HG02571 (cell line): Measurements from ENCODE around the gene STIM1.
"Not testable (repeated sequence)": the region's sequence is repeated elsewhere in the genome, so short reads cannot be mapped to it uniquely, and the experiment has no call there.

Experiments used
- ATAC-seq: cut with Tn5 transposase; IDR thresholded peaks from one replicate; pipeline ENCODE4 v1.9.1; 2021; ENCODE audit warnings: mild to moderate bottlenecking, moderate library complexity; ENCODE audit not compliant: unreplicated experiment

The STIM1 gene

DNA sequence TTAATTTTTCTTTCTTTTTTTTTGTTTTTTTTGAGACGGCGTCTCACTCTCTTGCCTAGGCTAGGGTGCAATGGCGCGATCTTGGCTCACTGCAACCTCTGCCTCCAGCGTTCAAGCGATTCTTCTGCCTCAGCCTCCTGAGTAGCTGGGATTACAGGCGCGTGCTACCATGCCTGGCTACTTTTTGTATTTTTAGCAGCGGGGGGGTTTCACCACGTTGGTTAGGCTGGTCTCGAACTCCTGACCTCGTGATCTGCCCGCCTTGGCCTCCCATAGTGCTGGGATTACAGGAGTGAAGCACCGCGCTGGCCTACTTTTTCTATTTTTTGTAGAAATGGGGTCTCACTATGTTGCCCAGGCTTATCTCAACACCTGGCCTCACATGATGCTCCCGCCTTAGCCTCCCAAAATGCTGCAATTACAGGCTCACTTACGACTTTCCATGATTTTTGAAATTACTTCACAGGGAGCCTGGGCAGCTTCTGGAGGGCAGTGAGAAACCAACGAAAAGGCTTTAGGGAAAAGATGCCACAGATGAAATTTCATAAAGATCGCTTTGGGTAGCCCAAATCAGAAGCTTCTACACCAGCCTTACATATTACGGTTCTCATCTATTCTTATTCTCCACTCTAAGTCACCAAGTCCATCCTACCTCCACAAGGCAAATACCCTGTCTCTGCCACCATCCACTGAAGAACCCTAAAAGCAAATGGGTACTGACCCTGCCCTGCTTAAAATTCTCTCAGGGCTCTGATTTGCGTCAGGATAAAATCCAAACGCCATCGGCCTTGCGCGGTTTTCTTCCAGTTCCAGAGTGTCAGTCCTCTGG is 238.3 kb downstream of the STIM1 start:
- ATAC-seq = peak; percentile 2

DNA sequence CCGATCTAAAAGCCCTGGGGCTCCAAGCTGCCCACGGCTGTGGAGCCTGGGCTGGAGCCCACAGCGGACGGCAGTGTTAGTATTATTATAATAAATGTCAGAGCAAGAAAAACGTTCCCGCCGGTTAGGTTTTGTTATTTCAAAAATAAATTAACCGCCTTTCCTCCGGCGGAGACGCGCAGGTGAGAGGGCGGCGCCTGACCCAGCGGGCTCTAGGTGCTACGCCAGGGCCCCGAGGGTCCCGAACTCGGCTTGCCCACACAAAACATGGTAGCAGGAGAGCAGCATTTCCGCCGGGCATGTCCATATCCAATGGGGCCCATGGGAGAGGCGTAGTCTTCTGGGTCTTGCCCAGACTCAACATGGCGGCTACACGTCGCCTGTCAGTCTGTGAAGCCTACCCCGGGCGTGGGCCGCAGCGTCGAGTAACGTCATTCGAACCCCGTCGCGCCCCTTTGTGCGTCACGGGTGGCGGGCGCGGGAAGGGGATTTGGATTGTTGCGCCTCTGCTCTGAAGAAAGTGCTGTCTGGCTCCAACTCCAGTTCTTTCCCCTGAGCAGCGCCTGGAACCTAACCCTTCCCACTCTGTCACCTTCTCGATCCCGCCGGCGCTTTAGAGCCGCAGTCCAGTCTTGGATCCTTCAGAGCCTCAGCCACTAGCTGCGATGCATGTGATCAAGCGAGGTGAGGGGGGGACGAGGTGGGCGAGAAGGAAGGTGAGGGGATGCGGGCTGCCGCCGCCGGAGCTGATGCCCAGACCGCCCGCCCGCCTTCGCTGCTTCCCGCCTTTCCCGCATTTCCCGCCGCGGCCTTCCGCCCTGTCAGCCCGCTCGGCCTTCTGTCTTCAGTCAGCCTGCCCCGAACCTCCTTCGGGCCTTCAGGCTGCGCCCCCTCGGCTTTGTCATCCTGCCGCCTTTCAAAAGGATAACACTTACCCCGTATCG is 239.2 kb downstream of the STIM1 start, which contains the start of gene RRM1:
RRM1 (plus strand) TSS at position 452 of the 944 bp plus-strand sequence; CDS start at position 666, 214 bp downstream.
- ATAC-seq = peak; percentile 92

DNA sequence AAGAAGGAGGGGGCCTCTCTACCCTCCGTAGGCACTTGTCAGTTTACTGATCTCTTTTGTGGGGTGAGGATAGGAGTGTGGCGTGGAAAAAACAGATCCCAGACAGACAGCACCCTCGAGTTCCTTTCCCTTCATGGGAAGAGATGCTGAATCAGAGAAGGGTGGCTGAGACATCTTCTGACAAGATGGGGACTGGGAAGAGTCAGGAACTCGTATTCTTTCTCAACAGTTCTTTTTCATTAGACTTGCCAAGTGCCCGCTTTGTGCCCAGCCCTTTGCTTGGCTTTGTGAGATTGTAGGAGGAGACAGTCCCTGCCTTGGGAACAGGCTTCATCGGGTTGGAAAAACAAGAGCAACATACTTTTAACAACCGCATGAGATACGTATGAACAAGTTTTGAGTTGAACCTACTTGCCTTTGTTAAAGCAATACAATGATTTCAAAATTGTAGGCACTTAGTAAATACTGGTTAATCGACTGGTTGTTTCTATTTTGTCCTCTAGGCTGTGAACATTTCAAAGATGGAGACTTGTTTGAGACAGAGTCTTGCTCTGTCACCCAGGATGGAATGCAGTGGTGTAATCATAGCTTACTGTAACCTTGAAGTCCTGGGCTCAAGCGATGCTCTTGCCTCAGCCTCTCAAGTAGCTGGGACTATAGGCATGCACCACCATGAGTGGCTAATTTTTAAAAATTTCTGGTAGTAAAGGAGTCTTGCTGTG is 240.2 kb downstream of the STIM1 start:
- ATAC-seq = no peak

DNA sequence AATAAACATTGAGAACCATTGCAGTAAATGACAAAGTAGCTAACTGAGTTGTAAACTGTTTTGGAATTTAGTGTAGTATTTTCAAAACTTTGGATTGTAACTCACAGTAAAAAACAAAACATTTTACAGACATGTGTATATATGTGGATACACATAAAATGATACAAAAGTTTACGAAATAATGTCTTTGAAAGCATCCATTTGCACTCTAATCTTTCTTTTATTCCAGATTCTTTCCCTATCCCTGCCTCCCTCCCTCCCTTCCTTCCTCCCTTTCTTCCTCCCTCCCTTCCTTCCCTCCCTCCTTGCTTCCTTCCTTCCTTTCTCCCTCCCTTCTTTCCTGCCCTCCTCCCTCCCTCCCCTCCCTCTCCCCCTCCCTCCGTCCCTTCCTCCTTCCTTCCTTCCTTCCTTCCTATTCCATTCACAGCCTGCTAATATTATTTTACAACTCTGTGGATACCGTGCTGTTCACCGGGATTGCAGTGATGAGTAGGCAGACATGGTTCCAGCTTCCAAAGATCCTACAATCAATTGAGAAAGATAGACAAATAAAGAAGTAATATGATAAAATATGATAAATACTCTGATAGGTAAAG is 242.7 kb downstream of the STIM1 start:
- no peak for ATAC-seq

DNA sequence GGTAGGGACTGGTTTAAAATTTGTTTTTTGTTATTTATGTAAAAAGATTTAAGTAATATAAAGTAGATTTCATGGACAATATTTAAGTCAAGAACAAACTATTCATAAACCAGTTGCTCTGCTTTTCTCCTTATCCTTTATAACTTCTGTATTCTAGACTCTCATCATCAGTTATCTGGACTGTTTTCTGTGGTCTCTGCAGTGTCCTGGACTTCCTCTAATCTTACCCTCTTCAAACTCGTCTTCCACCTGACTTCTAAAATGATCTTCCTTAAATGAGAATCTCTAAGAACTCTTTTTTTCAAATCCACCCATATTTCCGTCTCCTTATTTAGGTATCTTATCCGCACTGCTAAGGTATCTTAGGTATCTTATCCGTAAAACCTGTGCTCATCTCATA is 247.2 kb downstream of the STIM1 start:
- ATAC-seq = no peak

DNA sequence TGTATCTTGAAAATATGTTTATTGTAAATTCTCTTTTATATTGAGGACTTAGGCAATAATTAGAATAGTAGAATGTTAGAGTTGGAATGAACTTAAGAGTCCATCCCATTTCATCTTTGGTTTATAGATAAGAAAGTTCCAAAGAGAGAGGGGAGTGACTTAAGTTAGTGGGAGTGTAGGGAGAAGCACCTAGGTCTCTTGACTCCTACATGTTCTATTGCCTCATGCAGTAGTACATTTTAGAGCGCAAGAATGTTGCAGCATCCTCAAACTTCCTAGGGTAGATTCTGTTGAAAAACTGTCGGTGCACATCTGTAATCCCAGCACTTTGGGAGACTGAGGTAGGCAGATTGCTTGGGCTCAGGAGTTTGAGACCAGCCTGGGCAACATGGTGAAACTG is 247.8 kb downstream of the STIM1 start:
- no peak for ATAC-seq

DNA sequence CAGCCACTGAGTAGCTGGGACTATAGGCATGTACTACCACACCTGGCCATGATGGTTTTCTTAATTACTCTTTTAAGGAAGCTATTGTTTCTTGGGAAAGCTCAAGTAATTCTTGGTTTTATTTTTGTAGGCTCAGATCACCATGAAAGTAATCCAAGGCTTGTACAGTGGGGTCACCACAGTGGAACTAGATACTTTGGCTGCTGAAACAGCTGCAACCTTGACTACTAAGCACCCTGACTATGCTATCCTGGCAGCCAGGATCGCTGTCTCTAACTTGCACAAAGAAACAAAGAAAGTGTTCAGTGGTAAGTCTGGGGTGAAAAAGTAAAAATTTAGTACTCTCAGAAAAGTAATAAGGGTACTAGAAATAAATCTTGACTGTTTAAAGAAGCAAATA is 250.5 kb downstream of the STIM1 start:
- ATAC-seq = no peak

DNA sequence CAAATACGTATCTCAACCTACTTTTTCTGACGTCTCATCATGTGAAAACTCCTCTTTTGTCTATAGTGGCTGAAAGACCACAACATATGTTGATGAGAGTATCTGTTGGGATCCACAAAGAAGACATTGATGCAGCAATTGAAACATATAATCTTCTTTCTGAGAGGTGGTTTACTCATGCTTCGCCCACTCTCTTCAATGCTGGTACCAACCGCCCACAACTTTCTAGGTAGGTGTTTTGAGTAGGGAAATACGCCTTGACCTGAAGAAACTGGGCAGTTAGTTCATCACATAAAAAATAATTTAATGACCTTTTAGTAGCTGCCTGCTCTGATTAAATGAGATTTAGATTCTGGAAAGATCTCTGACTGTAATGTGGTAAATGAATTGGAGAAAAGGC is 256.4 kb downstream of the STIM1 start:
- no peak for ATAC-seq

DNA sequence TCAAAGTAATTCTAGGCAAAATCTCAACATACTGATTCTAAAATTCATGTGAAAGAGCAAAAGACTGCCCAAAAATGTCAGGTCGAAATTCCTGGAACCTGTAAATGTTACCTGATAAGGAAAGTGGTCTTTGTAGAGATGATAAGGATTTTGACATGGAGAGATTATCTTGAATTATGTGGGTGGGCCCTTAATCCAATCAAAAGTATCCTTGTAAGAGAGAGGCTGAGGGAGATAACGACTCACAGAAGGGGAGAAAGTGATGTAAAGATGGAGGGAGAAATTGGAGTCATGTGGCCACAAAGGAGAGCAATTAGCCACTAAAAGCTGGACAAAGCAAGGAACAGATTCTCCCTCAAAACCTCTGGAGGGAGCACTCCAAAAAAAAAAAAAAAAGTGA is 259.7 kb downstream of the STIM1 start:
- no peak for ATAC-seq

DNA sequence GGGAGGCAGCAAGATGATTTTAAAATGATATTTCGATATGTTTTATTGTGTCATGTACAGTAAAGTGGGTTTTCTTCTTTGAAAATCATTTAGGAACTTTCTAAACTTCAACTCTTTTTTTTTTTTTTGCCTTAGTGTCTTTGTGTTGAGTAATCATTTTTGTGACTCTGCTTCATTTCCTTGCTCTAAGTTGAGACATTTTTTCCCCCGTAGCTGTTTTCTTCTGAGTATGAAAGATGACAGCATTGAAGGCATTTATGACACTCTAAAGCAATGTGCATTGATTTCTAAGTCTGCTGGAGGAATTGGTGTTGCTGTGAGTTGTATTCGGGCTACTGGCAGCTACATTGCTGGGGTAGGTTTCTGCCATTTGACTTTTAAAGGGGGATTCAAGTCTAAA is 262.6 kb downstream of the STIM1 start:
- ATAC-seq = no peak

DNA sequence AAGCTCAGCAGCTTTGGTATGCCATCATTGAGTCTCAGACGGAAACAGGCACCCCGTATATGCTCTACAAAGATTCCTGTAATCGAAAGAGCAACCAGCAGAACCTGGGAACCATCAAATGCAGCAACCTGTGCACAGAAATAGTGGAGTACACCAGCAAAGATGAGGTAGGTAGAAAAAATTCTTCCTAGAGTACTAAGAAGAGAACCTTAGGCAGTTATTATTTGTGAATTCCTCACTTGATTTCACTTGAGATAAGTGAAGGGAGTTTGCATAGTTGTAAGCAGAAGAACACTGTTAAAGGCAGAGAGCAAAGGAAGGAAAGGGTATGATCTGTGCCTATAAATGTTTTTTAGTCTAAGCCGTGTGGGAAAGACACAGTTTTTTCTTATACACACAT is 267.8 kb downstream of the STIM1 start:
- ATAC-seq = no peak

DNA sequence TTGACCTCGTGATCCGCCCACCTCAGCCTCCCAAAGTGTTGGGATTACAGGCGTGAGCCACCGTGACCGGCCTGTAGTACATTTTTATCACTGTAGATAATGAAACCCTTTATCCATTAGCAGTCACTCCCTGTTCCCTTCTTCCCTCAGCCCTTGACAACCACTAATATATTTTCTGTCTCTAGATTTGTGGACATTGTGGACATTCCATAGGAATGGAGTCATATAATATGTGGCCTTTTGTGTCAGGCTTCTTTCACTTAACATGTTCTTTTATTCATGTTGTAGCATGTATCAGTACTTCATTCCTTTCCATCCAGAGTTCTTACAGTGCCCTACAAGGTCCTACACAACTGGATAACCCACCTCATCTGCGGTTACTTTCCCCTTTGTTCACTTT is 269.7 kb downstream of the STIM1 start:
- ATAC-seq = no peak

DNA sequence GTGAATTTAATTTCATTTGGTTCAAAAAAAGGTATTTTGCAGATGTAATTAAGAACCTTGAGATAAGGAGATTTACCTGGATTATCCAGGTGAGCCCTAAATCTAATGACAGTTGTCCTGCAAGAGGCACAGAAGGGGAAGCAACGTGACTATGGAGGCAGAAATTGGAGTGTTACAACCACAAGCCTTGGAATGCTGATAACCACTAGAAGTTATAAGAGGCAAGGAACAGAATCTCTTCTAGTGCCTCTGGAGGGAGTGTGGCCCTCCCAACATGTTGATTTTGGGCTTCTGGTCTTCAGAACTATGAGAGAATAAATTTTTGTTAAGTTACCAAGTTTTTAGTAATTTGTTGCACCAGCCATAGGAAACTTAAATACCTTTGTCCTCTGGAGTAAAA is 271.9 kb downstream of the STIM1 start:
- ATAC-seq = no peak

DNA sequence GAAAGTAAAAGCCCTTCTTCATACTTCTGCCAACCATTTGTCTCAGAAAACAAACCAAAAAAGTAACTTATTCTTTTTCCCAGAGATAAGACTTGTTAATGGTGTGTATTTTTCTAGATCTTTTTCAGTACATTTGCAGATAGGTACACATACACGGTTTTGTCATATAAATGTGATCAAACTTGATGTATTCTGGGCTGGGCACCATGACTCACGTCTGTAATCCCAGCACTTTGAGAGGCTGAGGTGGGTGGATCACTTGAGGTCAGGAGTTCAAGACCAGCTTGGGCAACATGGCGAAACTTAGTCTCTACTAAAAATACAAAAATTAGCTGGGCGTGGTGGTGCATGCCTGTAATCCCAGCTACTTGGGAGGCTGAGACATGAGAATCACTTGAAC is 274.8 kb downstream of the STIM1 start:
- not testable (repeated sequence) for ATAC-seq

DNA sequence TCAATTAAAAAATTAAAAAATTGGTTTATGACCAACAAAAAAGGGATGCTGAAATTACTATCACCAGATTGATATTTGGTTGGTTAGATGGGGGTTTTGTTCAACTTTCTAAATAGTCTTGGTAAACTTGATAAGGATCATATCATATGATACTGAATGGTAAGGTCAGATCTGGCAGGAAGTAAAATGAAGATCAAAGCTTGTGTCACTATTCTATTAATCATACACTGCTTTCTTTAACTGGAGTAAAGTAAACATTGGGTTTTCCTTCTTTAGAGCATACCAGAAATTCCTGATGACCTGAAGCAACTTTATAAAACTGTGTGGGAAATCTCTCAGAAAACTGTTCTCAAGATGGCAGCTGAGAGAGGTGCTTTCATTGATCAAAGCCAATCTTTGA is 279.3 kb downstream of the STIM1 start:
- no peak for ATAC-seq

DNA sequence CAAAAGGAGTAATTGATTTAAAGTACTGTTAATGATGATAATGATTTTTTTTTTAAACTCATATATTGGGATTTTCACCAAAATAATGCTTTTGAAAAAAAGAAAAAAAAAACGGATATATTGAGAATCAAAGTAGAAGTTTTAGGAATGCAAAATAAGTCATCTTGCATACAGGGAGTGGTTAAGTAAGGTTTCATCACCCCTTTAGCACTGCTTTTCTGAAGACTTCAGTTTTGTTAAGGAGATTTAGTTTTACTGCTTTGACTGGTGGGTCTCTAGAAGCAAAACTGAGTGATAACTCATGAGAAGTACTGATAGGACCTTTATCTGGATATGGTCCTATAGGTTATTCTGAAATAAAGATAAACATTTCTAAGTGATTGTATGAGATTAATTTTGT is 283.0 kb downstream of the STIM1 start:
- ATAC-seq = no peak

DNA sequence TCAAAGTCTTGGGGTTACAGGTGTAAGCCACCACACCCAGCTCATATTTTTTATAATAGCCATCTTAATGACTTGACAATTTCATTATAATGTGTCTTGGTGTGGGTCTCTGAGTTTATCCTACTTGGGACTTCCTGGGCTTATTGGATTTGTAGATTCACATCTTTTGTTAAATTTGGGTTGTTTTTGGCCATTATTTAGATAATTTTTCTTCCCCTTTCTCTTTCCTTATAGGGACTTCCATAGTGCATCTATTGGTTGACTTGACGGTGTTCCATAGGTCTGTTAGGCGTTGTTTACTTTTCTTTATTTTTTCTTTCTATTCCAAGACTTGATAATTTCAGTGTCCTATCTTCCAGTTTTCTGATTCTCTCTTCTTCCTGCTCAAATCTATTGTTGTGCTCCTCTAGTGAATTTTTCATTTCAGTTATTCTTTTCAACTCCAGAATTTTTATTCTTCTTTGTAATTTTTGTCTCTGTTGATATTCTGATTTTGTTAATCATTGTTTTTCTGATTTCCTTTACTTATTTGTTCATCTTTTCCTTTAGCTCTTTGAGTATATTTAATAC is 284.7 kb downstream of the STIM1 start:
- ATAC-seq = no peak
